GM18868 (cell line): ENCODE measurements around the gene RCC1.
A peak's percentile ranks its signal among the peaks of the same experiment; 100 is the strongest.
"Not testable (repeated sequence)": the region's sequence is repeated elsewhere in the genome, so short reads cannot be mapped to it uniquely, and the experiment has no call there.

Experiments
- ATAC-seq: cut with Tn5 transposase; IDR thresholded peaks from one replicate; pipeline ENCODE4 v1.9.1; 2021; ENCODE audit warnings: mild to moderate bottlenecking, moderate library complexity; ENCODE audit not compliant: unreplicated experiment

The RCC1 gene

GRCh38 chr1:28510970-28511440 lies 5.2 kb downstream of the RCC1 start:
- no peak for ATAC-seq

DNA sequence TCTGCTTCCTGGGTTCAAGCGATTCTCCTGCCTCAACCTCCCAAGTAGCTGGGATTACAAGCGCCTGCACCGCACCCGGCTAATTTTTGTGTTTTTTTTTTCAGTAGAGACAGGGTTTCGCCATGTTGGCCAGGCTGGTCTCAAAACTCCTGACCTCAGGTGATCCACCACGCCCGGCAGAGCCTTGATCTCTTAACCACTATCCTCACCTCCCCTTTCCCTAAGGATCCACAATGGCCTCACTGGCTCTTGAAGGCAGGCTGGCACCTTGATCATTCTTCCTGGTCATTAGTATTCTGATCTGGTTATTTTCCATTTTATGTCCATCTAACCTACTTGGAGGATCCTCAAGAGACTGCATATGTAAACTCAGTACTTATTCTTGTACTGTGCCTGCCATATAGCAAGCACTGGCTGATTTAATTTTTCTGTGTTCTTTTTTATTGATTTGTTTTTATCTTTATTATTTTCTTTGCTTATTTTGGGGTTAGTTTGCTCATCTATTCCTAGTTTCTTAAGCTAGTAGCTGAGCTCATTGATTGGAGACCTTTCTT lies 6.3 kb downstream of the RCC1 start:
- no peak for ATAC-seq

GRCh38 chr1:28514445-28514933 lies 8.6 kb downstream of the RCC1 start:
- ATAC-seq, result not testable (repeated sequence)

DNA sequence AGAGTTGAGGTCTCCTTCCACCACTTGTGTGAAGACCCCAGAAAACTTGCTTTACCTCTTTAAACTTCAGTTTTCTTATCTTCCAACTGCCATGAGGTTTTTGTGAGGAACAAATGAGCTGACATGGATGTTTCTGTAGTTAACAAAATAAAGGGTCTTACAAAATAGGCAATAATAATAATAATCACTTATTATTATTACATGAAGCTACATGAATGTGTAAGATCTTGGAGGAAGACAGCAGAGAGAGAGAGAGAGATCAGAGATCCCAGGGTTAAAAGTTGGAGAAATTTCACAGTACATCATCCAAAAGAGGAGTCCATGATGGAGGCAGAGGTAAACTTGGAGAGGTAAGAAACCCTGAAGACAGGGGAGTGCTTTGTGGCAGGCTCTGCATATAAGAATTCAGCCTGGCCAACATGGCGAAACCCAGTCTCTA lies 10.7 kb downstream of the RCC1 start:
- ATAC-seq, result no peak

DNA sequence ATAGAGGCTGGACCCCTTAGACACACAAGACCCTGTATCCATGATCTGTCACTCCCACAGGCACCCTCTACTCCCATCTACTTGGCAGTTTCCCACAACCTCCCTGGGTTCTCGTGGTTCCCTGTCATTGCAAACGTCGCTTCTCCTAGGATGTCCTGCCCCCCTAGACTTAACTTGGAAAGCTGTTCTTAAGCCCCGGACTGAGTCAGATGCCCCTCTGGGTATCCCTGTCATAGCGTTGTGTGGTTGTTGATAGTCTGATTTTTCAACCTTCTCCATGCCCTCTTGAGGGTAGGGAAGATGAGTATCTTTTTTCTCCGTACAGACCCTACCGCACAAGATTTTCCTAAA lies 11.8 kb downstream of the RCC1 start:
- ATAC-seq, result peak; percentile 3

GRCh38 chr1:28518000-28518744 lies 12.3 kb downstream of the RCC1 start:
- ATAC-seq, result peak; percentile 79

GRCh38 chr1:28518745-28519341 lies 13.0 kb downstream of the RCC1 start:
- ATAC-seq, result no peak

DNA sequence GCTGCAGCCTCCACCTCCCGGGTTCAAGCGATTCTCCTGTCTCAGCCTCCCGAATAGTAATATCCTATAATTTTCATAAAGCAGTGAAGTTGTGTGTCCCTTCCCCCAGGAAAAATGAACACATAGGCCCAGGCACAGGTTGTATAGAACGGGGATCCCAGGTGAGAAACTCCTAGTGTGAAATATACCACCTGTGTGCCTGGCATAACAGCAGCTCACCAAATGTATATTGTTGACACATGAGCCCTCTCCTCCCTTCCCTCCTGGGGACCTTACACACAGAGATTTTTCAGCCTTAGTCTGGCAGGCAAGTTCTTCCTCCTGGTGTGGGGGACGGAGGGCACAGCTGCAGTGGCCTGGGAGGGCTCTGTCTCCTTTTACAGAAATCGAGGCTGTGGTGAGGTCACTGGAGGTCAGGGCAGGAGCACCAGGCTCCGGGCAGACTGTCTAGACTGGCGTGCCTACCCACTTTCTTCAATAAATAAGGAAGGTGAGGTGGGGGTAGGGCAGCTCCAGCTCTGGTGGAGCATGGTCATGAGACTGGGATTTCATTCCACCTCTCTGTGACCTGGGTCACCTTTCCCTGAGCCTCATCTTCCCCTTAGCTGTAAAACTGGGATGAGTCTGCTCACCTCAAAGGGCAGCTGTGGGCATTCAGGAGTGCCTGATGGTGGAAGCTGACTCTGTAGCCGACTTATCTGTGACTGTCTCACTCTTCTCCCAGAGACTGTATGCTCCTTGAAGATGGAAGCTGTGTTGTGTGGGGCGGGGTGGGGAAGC lies 14.3 kb downstream of the RCC1 start:
- no peak for ATAC-seq

- not testable (repeated sequence) for ATAC-seq
Observed at GRCh38 chr1:28520796-28521195, 15.0 kb downstream of the RCC1 start.

DNA sequence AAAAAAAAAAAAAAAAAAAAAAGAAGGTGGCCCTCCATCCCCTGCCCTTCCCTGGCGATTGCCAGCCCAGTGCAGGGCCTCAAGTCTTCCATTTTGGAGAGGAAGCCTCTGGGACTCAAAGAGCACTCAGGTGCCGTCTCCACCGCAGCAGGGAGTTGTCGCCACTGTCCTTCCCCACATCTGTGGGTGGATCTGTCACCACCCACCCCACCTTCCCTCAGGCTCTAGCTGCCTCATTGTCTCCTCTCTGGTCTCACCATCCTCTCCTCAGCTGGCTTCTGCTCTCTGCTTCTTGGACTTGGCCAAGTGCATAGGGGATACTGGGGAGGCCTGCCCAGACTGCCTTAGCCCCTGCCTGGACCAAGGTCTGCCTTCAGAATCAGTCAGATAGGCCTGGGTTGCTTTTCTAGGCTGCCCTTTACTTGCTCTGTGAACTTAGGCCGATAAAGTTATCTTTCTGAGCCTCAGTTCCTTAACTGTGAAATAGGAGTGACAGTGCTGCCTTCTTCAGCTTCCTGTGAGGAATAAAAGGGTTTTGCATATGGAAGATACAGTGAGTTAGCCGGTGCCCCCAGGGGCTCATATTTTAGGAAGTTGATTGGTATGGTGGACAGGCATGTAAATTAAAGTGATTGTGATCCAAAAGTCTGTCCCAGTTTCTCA lies 15.8 kb downstream of the RCC1 start:
- no peak for ATAC-seq

- ATAC-seq, result not testable (repeated sequence)
Observed at GRCh38 chr1:28522537-28522936, 16.7 kb downstream of the RCC1 start.

GRCh38 chr1:28525002-28525642 lies 19.3 kb downstream of the RCC1 start:
- ATAC-seq, result not testable (repeated sequence)

DNA sequence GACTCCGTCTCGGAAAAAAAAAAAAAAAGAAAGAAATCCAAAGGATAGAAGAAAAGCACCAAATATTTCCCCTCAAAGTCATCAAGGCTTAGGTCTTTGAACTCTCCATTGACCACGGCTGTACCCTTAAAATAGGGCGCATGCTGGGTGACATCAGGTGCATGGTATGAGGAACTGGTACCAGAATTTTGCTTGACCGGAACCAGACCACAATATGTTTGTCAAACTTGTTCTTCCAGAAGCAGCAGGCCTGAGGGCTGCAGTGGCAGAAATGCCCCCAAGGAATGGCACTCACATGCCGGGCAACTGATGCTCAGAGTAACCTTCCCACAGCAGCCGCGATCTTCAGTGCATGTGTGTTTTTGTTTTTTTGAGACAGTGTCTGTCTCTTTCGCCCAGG lies 21.0 kb downstream of the RCC1 start:
- ATAC-seq, result no peak

DNA sequence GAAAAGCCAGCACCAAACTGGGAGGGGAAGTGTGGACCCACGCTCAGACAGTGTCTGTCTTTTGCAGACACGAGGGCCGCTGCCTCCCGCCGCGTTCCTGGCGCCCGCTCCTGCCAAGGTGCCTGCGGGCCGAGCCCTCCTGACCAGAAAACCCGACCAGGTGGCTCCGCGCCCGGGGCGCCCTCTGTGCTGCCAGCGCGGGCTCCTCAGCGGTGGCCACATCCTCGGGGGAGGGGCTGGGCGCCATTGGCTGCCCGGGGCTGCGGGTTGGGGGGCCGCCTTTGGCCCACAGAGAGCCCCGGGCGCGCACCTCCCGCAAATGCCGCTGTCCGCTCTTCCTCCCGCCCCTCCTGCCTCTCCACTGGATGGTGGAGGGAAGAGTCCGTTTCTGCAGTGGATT lies 24.6 kb downstream of the RCC1 start:
- no peak for ATAC-seq

- ATAC-seq, result no peak
Observed at GRCh38 chr1:28534671-28535070, 28.8 kb downstream of the RCC1 start.

- ATAC-seq, result no peak
Observed at GRCh38 chr1:28535180-28535579, 29.3 kb downstream of the RCC1 start.

DNA sequence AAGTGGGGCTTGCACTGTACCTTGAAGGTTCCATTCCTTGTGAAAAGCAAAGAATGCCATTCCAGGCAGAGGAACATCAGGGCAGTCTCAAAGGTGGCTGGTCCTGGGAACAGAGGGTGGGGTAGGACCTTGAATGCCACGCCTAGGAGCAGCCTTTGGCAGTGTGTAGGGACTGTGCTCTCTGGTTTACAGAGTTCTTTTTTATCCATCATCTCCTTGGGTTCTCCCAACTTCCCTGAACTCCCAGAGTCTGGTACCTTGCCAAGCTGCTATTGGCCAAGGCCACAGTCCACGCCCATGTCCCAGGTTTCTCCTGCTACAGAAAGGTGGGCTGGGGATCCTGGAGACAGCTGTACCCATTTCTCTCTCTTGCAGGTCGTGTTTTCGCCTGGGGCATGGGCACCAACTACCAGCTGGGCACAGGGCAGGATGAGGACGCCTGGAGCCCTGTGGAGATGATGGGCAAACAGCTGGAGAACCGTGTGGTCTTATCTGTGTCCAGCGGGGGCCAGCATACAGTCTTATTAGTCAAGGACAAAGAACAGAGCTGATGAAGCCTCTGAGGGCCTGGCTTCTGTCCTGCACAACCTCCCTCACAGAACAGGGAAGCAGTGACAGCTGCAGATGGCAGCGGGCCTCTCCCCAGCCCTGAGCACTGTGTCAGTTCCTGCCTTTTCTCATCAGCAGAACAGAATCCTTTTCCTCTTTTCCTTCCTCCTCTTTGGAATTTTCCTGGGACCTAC lies 31.8 kb downstream of the RCC1 start:
- ATAC-seq, result no peak

- no peak for ATAC-seq
Observed at GRCh38 chr1:28538286-28538685, 32.4 kb downstream of the RCC1 start.

DNA sequence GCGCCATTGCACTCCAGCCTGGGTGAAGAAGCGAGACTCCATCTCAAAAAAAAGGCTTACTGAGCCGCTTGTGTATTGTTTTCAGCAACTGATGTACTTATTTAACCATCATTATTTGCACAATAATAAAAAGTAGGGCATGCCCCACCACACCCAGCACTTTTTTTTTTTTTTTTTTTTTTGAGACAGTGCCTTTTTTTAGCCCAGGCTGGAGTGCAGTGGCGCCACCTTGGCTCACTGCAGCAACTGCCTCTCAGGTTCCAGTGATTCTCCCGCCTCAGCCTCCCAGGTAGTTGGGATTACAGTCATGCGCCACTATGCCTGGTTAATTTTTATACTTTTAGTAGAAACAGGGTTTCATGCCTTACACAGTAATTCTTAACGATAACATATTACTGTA lies 34.8 kb downstream of the RCC1 start:
- no peak for ATAC-seq
